Loucy (cell line): Measurements from ENCODE around the gene NBAS.

Source experiments
- EZH2phosphoT487 ChIP-seq: fragments of 200-600 bp; IDR thresholded peaks from 2 replicates; pipeline ENCODE4 v1.6.1; 2018; ENCODE audit warnings: antibody characterized with exemption, mild to moderate bottlenecking, moderate library complexity, borderline replicate concordance
- TF ChIP-seq, protein P1 (sequence below): fragments of 200-600 bp; sonication (generic); conservative IDR thresholded peaks from 2 replicates; pipeline ENCODE4 v1.5.1; 2014; ENCODE audit warnings: mild to moderate bottlenecking, antibody characterized with exemption, low read length

GRCh38 chr2:15561574-15562344, 625 bp upstream of the NBAS start:
- TF ChIP-seq, protein P1, sequence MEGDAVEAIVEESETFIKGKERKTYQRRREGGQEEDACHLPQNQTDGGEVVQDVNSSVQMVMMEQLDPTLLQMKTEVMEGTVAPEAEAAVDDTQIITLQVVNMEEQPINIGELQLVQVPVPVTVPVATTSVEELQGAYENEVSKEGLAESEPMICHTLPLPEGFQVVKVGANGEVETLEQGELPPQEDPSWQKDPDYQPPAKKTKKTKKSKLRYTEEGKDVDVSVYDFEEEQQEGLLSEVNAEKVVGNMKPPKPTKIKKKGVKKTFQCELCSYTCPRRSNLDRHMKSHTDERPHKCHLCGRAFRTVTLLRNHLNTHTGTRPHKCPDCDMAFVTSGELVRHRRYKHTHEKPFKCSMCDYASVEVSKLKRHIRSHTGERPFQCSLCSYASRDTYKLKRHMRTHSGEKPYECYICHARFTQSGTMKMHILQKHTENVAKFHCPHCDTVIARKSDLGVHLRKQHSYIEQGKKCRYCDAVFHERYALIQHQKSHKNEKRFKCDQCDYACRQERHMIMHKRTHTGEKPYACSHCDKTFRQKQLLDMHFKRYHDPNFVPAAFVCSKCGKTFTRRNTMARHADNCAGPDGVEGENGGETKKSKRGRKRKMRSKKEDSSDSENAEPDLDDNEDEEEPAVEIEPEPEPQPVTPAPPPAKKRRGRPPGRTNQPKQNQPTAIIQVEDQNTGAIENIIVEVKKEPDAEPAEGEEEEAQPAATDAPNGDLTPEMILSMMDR = no peak
- TF ChIP-seq EZH2phosphoT487 = no peak
